Heart left ventricle (tissue), 16 donors: Measurements from ENCODE around the gene KLRF1. TPM values are rescaled to one million over a fixed set of nuclear protein-coding genes. Genes with fewer than 3 reads are reported as not detected.

Experiments used
- ATAC-seq, 4 donors: fragments of 200-7000 bp; cut with Tn5 transposase; one replicate each; pipeline ENCODE4 v1.9.1; 2020 to 2022; ENCODE audit warnings: moderate library complexity in 4 of 4, mild to moderate bottlenecking in 3 of 4, moderate number of reproducible peaks in 1 of 4
- DNase-seq, 5 donors: peaks; one replicate each; pipeline ENCODE4 v3.0.0-alpha.2; 2020
- H3K27ac ChIP-seq, 12 donors: fragments of 200-600 bp; sonication (generic) in 4 of 12; one replicate each; pipeline versions ENCODE4 v1.5.0 to v1.8.0; 2016 to 2022; ENCODE audit warnings: mild to moderate bottlenecking in 2 of 12
- H3K27me3 ChIP-seq, 9 donors: fragments of 200-600 bp; sonication (generic) in 2 of 9; one replicate each; pipeline versions ENCODE4 v1.5.1 to v1.8.0; 2016 to 2022; ENCODE audit warnings: mild to moderate bottlenecking in 3 of 9
- H3K36me3 ChIP-seq, 9 donors: fragments of 200-600 bp; sonication (generic) in 2 of 9; one replicate each; pipeline versions ENCODE4 v1.5.0 to v1.8.0; 2018 to 2022; ENCODE audit warnings: mild to moderate bottlenecking in 2 of 9
- H3K4me1 ChIP-seq, 12 donors: fragments of 200-600 bp; sonication (generic) in 4 of 12; one replicate each; pipeline versions ENCODE4 v1.5.0 to v1.8.0; 2016 to 2022; ENCODE audit warnings: mild to moderate bottlenecking in 3 of 12
- H3K4me3 ChIP-seq, 12 donors: fragments of 200-600 bp; sonication (generic) in 4 of 12; one replicate each; pipeline versions ENCODE4 v1.5.0 to v1.8.0; 2017 to 2022; ENCODE audit warnings: mild to moderate bottlenecking in 9 of 12, moderate library complexity in 4 of 12
- H3K9me3 ChIP-seq, 12 donors: fragments of 200-600 bp; sonication (generic) in 4 of 12; one replicate each; pipeline versions ENCODE4 v1.5.0 to v1.8.0; 2016 to 2022; ENCODE audit warnings: mild to moderate bottlenecking in 1 of 12
- POLR2A ChIP-seq, 2 donors: fragments of 450-650 bp; IDR thresholded peaks; one replicate each; pipeline ENCODE4 v1.6.1; 2017; ENCODE audit warnings: antibody characterized with exemption in 2 of 2, mild to moderate bottlenecking in 2 of 2, moderate library complexity in 2 of 2
- WGBS, 4 donors: extraction: QIAGEN DNeasy Blood & Tissue Kit in 2 of 4; methylation state at CpG; one replicate each; pipeline versions ENCODE4 v1.1.5 to v1.1.7; 2013 to 2018; 5-methylcytosine and 5-hydroxymethylcytosine counted together
- intact Hi-C, 10 donors: fragments of 100-400 bp; cut with DNase I; formaldehyde crosslinking; loops; one replicate each; pipeline versions ENCODE4 v1.11.1 to v1.14.2; 2022
- polyA plus RNA-seq, 2 donors: library from polyadenylated mRNA; stranded (reverse); fragments of 200-250 nt; gene quantifications; one replicate each; pipeline ENCODE4 v1.2.3, GENCODE V29; 2013
- total RNA-seq, 9 donors: library from RNA; depleted of rRNA in 2 of 9; stranded (reverse); fragments of >200 nt in 2 of 9; fragmentation: NEBNext Ultra II Directional in 3 of 9; extraction: Animal tissue kit (Norgen Biotek cat#: 25700) in 3 of 9; gene quantifications; one replicate each; pipeline versions ENCODE4 v1.1.0 to v1.2.4, GENCODE V29; 2016 to 2023
- TF ChIP-seq, protein P1 (sequence below), 12 donors: fragments of 200-600 bp; sonication (generic) in 4 of 12; IDR thresholded peaks; one replicate each; pipeline versions ENCODE4 v1.5.0 to v1.8.0; 2018 to 2022; ENCODE audit warnings: antibody characterized with exemption in 12 of 12, mild to moderate bottlenecking in 5 of 12
- donor health status: ischemic (EF 13 %, LVEDD 7.1; RV severe dilation, severe dysfunction).
- donor health status: healthy with polysubstance abuse.
- donor health status: DM: no; HTN: yes; CAD: no.
- donor health status: DM: no; HTN: no; CAD: no.
- donor health status: ischemic (EF 25% LVEDD 6.9; RV normal size, moderate dysfunction).
- donor health status: ischemic (EF 25% LVEDD 5.7; RV mildly dilated, moderate dysfunction).
- donor health status: healthy.
- donor health status: DM: yes; HTN: yes; CAD: no.
- donor health status: ischemic (EF 35%, LVEDD 5.7; RV mildly dilated, moderate dysfunction).
- donor health status: nonischemic (EF 11% LVEDD 7.7; RV severe dilation, severe dysfunction).
- donor health status: DM: yes; HTN: yes; CAD: no.
- donor health status: PGD.
- donor health status: ischemic (EF 29% LVEDD 5.4; RV normal size, mild dysfunction).
- donor health status: nonischemic (EF 23%, LVEDD 6.1; RV moderate dilation, normal function).

Gene KLRF1
- total and polyA plus RNA-seq, 11 donors, result 0.08 to 1.1 (median 0.56) TPM; not detected in 2

DNA sequence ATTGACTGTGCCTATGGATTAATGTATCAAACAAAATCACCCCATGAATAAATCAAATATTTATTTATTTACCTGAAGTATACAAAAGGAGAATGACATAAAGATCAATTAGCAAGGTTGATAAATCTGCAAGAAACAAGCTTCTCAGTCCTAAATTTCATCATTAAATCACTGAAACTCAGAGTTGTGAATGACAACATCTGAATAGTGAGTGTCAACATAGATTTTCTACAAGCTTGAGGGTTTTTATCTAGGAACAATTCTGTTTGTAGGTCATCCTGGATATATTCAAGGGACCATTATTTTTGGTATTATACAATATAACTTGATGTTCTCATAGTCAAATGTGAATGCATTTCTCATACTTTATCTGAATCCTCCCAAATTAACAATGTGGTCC, 17.4 kb upstream of the KLRF1 start:
- no peaks in the 10 kb centered on the region for H3K36me3 ChIP-seq
- H3K4me1 ChIP-seq, result peaks cover 0 to 18% (median 0%) of the 10 kb centered on the region in 12 donors
- no peak for TF ChIP-seq POLR2A (IDR thresholded peaks at IDR 0.05)
- TF ChIP-seq, protein P1, sequence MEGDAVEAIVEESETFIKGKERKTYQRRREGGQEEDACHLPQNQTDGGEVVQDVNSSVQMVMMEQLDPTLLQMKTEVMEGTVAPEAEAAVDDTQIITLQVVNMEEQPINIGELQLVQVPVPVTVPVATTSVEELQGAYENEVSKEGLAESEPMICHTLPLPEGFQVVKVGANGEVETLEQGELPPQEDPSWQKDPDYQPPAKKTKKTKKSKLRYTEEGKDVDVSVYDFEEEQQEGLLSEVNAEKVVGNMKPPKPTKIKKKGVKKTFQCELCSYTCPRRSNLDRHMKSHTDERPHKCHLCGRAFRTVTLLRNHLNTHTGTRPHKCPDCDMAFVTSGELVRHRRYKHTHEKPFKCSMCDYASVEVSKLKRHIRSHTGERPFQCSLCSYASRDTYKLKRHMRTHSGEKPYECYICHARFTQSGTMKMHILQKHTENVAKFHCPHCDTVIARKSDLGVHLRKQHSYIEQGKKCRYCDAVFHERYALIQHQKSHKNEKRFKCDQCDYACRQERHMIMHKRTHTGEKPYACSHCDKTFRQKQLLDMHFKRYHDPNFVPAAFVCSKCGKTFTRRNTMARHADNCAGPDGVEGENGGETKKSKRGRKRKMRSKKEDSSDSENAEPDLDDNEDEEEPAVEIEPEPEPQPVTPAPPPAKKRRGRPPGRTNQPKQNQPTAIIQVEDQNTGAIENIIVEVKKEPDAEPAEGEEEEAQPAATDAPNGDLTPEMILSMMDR (IDR thresholded peaks at IDR 0.05), result no peak
- intact Hi-C loops, result loop anchor here in 6 of 10 donors (5.0 to 10.0 kb wide), 2 partner anchors 115 to 117 kb away; no protein-coding TSS in a partner anchor
- H3K27ac ChIP-seq, result peak overlapping the region in 1 of 12 donors; percentile 40
- ATAC-seq (no peak), DNase-seq (no peak)
- H3K9me3 ChIP-seq, result no peaks in the 10 kb centered on the region
- no peak overlapping the region for H3K4me3 ChIP-seq
- H3K27me3 ChIP-seq, result peaks cover 0 to 17% (median 0%) of the 10 kb centered on the region in 9 donors

DNA sequence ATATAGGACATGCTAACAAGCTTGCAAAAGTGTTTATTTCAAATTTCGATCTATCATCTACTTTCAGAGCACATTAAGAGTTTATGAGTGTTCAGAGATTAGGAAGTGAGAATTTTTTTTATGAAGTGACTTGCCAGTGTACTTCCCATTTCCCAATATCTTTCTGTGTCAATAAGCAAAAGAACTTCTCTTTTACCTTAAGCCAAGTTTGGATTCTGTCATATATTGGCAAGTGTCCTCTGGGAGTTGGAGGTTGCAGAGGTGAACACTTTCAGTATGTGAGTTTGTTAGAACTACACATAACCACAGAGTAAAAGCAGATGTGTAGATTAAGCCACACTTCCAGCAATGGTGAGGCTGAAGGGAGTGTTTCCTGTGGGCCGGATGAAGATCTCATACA, 16.6 kb upstream of the KLRF1 start:
- intact Hi-C loops, result loop anchor here in 6 of 10 donors (5.0 to 10.0 kb wide), 2 partner anchors 114 to 117 kb away; no protein-coding TSS in a partner anchor
- Histone ChIP-seq H3K36me3 (no peaks in the 10 kb centered on the region), H3K9me3 (no peaks in the 10 kb centered on the region), H3K27me3 (peaks cover 0 to 17% (median 0%) of the 10 kb centered on the region in 9 donors), H3K4me1 (peaks cover 0 to 18% (median 0%) of the 10 kb centered on the region in 12 donors), H3K27ac (peak overlapping the region in 1 of 12 donors; percentile 40), H3K4me3 (no peak overlapping the region)
- WGBS, 4 donors, result 47 to 67% (median 59%) methylated on average over 2 of the region's 2 CpGs
- DNase-seq (no peak), ATAC-seq (no peak)
- TF ChIP-seq, protein P1 (IDR thresholded peaks at IDR 0.05), result no peak
- no peak for TF ChIP-seq POLR2A (IDR thresholded peaks at IDR 0.05)

DNA sequence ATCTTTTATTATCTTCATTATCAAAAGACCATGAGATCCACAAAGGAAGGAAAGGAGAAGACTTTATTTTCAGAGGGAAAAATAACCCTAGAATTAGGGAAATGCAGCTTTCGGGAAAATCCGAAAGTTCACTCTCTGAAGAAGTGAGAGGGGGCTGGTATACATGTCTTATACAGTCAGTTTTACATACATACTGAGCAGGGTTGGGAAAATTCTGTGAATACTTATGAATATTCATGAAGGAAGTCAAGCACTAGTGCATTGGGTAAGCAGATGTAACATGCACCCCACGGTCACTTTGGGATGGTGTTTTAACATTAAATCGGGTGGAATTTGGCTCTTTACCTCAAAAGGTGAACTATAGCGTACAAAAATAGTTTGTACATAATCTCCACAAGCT, 15.7 kb upstream of the KLRF1 start:
- Histone ChIP-seq H3K27ac (no peak overlapping the region), H3K36me3 (no peaks in the 10 kb centered on the region), H3K4me3 (no peak overlapping the region), H3K27me3 (peaks cover 0 to 17% (median 0%) of the 10 kb centered on the region in 9 donors), H3K4me1 (peaks cover 0 to 18% (median 0%) of the 10 kb centered on the region in 12 donors), H3K9me3 (no peaks in the 10 kb centered on the region)
- WGBS, 4 donors, result 88 to 95% (median 92%) methylated on average over 5 of the region's 5 CpGs
- DNase-seq, result no peak
- intact Hi-C loops, result loop anchor here in 6 of 10 donors (5.0 to 10.0 kb wide), 2 partner anchors 113 to 116 kb away; no protein-coding TSS in a partner anchor
- TF ChIP-seq POLR2A (IDR thresholded peaks at IDR 0.05), result no peak
- TF ChIP-seq, protein P1 (IDR thresholded peaks at IDR 0.05), result no peak
- ATAC-seq, result no peak

- no peaks in the 10 kb centered on the region for H3K36me3 ChIP-seq
- peak; percentile 68 to 91 (median 71) for DNase-seq
- peak overlapping the region in 10 of 12 donors; percentile 8 to 49 (median 30) for H3K4me3 ChIP-seq
- peaks cover 0 to 18% (median 0%) of the 10 kb centered on the region in 12 donors for H3K4me1 ChIP-seq
- ATAC-seq, result peak; percentile 73 to 96 (median 92)
- H3K9me3 ChIP-seq, result no peaks in the 10 kb centered on the region
- H3K27me3 ChIP-seq, result peaks cover 0 to 17% (median 0%) of the 10 kb centered on the region in 9 donors
- 41 to 56% (median 47%) methylated on average over 26 to 32 of the region's 32 CpGs for WGBS, 4 donors
- intact Hi-C loops, result loop anchor here in 8 of 10 donors (1.0 to 10.0 kb wide), 4 partner anchors 111 to 113 kb away; no protein-coding TSS in a partner anchor
- TF ChIP-seq, protein P1 (IDR thresholded peaks at IDR 0.05), result peak; percentile 41 to 80 (median 66)
- TF ChIP-seq POLR2A (IDR thresholded peaks at IDR 0.05), result no peak
- H3K27ac ChIP-seq, result no peak overlapping the region
Observed at GRCh38 chr12:9813821-9814798, 13.2 kb upstream of the KLRF1 start.
